22Rv1 (cell line): ENCODE results near the gene FBXL16.

ENCODE experiments used
- H3K27ac ChIP-seq: fragments of 450-650 bp; 2 replicates; pipeline ENCODE4 v1.5.1; 2017
- CTCF ChIP-seq: fragments of 450-650 bp; IDR thresholded peaks from 2 replicates; pipeline ENCODE4 v1.5.1; 2017; ENCODE audit warnings: mild to moderate bottlenecking
- ZFX ChIP-seq: fragments of 450-650 bp; IDR thresholded peaks from 2 replicates; pipeline ENCODE4 v1.6.1; 2017; ENCODE audit warnings: antibody characterized with exemption, borderline replicate concordance

The FBXL16 gene

GRCh38 chr16:704047-704446 lies 1.6 kb downstream of the FBXL16 start:
- TF ChIP-seq ZFX (no peak), CTCF (no peak)
- H3K27ac ChIP-seq: peak overlapping the region; percentile 90

- peak overlapping the region; percentile 90 for H3K27ac ChIP-seq
- TF ChIP-seq CTCF: no peak
- TF ChIP-seq ZFX: no peak
These were observed 2.2 kb downstream of the FBXL16 start for GRCh38 chr16:703406-703805.

GRCh38 chr16:702341-702740 lies 3.3 kb downstream of the FBXL16 start:
- TF ChIP-seq CTCF (no peak), ZFX (no peak)
- H3K27ac ChIP-seq: peak overlapping the region; percentile 90; the same call in 1 of the 2 replicates

- TF ChIP-seq CTCF (no peak), ZFX (no peak)
- H3K27ac ChIP-seq: no peak overlapping the region
These were observed 4.7 kb downstream of the FBXL16 start for GRCh38 chr16:700684-701584.

GRCh38 chr16:698911-699671 lies 6.5 kb downstream of the FBXL16 start:
- no peak for TF ChIP-seq ZFX
- no peak for TF ChIP-seq CTCF
- H3K27ac ChIP-seq: 0 out of 2 replicates have a peak overlapping the region, but pooled peaks have one; percentile 27

GRCh38 chr16:695355-696089 lies 10.1 kb downstream of the FBXL16 start:
- peak overlapping the region; percentile 98 for H3K27ac ChIP-seq
- TF ChIP-seq CTCF (no peak), ZFX (no peak)
